Gastrocnemius medialis (tissue), 4 donors: ENCODE data around the gene LRRC43. TPM values are rescaled to one million over a fixed set of nuclear protein-coding genes. Genes with fewer than 3 reads are reported as not detected.

Source experiments
- ATAC-seq, 2 donors: fragments of 150-250 bp; one replicate each; pipeline ENCODE4 v1.9.1; 2016
- DNase-seq, 2 donors: peaks; one replicate each; pipeline ENCODE4 v3.0.0-alpha.2; 2019
- H3K27ac ChIP-seq, 4 donors: fragments of 200-600 bp; sonication (generic); 1 replicate in 1 of 4; 2 replicates in 3 of 4; pipeline ENCODE4 v1.5.1; 2016 to 2018; ENCODE audit warnings: mild to moderate bottlenecking in 2 of 4, moderate library complexity in 1 of 4
- H3K27me3 ChIP-seq, 3 donors: fragments of 200-600 bp; sonication (generic) in 2 of 3; 1 replicate in 1 of 3; 2 replicates in 2 of 3; pipeline versions ENCODE4 v1.5.1 to v1.6.0; 2016 to 2019; ENCODE audit warnings: mild to moderate bottlenecking in 1 of 3, moderate library complexity in 1 of 3
- H3K36me3 ChIP-seq, 2 donors: fragments of 200-600 bp; sonication (generic) in 1 of 2; one replicate each; pipeline ENCODE4 v1.5.1; 2017 to 2018
- H3K4me1 ChIP-seq, 2 donors: fragments of 200-600 bp; sonication (generic) in 1 of 2; one replicate each; pipeline ENCODE4 v1.5.1; 2016 to 2017; ENCODE audit warnings: mild to moderate bottlenecking in 2 of 2
- H3K4me3 ChIP-seq, 4 donors: fragments of 200-600 bp; sonication (generic) in 3 of 4; 1 replicate in 1 of 4; 2 replicates in 3 of 4; pipeline ENCODE4 v1.5.1; 2016 to 2019; ENCODE audit warnings: mild to moderate bottlenecking in 2 of 4
- H3K9me3 ChIP-seq, 3 donors: fragments of 200-600 bp; sonication (generic) in 2 of 3; 1 replicate in 1 of 3; 2 replicates in 2 of 3; pipeline ENCODE4 v1.5.1; 2016 to 2019
- POLR2A ChIP-seq, 2 donors: fragments of 450-650 bp; IDR thresholded peaks; one replicate each; pipeline ENCODE4 v1.6.1; 2017; ENCODE audit warnings: antibody characterized with exemption in 2 of 2, mild to moderate bottlenecking in 2 of 2, moderate library complexity in 2 of 2
- in situ Hi-C, 4 donors: fragments of 200-750 bp; cut with MboI; loops; one replicate each; pipeline versions ENCODE4 v1.15.0 to v1.8.0; 2017; ENCODE audit warnings: low sequenced_read_pairs in 4 of 4
- intact Hi-C: fragments of 100-400 bp; cut with DNase I; formaldehyde crosslinking; loops from one replicate; pipeline ENCODE4 v1.15.1; 2023; ENCODE audit warnings: low total_unique reads
- total RNA-seq, 4 donors: library from RNA; depleted of rRNA; stranded (reverse); fragments of >200 nt; gene quantifications; one replicate each; pipeline versions ENCODE4 v1.1.0 to v1.2.3, GENCODE V29; 2016
- TF ChIP-seq, protein P1 (sequence below), 5 experiments: fragments of 450-650 bp in 3 of 5; fragments of 200-600 bp in 2 of 5; sonication (generic) in 2 of 5; IDR thresholded peaks in 4 of 5; conservative IDR thresholded peaks in 1 of 5; 1 replicate in 4 of 5; 2 replicates in 1 of 5; pipeline ENCODE4 v1.5.1; 2016 to 2019; ENCODE audit warnings: antibody characterized with exemption in 5 of 5, mild to moderate bottlenecking in 3 of 5, moderate library complexity in 3 of 5

The LRRC43 gene
- total RNA-seq, 4 donors from 2014 or later: not detected

DNA sequence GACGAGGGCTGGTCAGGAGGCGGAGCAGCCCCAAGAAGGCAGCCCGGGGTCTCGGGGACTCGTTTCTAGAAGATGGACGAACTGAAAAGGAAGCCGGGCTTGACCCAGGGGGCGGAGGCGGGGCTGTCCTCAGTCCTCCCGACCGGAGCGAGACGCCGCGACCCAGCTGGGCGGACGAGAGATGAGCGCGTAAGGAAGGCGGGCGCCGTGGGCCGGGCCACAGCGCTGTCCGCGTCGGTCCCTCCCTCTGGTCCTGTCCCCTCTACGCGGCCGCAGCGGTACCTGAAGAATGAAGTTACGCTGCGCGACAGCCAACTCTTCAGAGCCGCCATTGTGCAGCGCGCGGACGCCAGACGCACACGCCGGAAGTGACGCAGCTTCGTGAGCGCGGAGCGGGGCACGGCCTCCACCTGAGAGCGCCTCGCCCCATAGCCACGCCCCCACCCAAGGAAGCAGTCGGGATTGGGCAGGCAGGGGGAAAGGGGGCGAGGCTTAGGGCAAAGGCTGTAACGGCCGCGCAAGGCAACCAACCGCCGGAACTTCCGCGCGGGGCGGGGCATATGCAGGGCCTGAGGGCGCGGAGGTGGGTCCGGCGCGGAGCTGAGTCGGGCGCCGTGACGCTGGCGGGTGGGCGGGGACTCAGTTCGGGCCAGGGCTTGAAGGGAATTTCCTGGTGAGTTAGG, 42.9 kb downstream of the LRRC43 start, which contains the start of gene DIABLO:
Gene DIABLO, minus strand, starts transcription at position 370 of the 683 bp plus-strand sequence. Its CDS starts 38 bp downstream, at position 332.
- in situ Hi-C loops: no loop called here
- no peaks in the 10 kb centered on the region for H3K9me3 ChIP-seq
- intact Hi-C loops: loop anchor here (2.0 to 10.0 kb wide), 3 partner anchors 41 to 529 kb away; partner anchors contain the start of genes DENR, VPS33A and ZCCHC8

DNA sequence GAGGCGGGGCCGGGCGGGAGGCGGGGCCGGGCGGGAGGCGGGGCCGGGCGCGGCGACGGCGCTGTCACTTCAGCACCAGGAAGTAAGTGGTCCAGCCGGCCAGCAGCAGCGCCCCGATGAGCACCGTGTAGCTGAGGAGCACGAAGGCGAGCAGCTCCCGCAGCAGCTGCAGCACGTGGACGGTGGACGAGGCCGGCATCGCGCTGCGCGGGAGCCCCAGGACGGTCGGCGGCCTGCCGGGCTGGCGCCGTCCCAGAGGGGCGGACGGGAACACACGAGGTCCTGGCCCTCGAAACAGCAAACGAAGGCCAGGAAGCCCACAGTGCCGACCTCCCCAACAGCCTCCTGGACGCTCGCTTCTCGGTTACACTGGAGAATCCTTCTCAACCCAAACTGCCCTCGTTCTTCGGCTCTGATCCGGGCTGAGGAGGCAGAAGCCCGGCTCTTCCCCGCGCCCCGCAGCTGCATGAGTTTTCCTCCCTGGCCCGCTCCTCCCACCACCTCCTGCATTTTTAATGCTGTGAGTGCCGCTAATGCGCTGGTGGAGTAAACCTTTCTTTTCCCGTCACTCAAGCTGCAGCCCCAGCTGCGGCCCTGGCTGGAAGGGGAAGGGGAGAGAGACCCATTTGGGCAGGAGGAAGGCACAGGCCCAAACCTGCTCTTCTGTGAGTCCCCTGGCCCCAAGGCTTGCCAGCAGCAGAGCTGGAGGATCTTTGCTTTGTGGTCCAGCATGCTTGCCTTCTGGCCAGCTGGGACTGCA, 43.6 kb downstream of the LRRC43 start:
- Histone ChIP-seq H3K27me3 (no peaks in the 10 kb centered on the region), H3K27ac (peak overlapping the region; percentile 35 to 67 (median 66)), H3K4me3 (peak overlapping the region; percentile 48 to 71 (median 60)), H3K4me1 (peaks cover 19 to 21% of the 10 kb centered on the region in 2 donors), H3K36me3 (peaks cover 0 to 35% of the 10 kb centered on the region in 2 donors), H3K9me3 (no peaks in the 10 kb centered on the region)
- no peak for DNase-seq
- in situ Hi-C loops (no loop called here), intact Hi-C loops (loop anchor here (5.0 to 10.0 kb wide), 2 partner anchors 41 to 528 kb away; partner anchors contain the start of genes DENR and VPS33A)
- ATAC-seq: no peak
- TF ChIP-seq, protein P1, sequence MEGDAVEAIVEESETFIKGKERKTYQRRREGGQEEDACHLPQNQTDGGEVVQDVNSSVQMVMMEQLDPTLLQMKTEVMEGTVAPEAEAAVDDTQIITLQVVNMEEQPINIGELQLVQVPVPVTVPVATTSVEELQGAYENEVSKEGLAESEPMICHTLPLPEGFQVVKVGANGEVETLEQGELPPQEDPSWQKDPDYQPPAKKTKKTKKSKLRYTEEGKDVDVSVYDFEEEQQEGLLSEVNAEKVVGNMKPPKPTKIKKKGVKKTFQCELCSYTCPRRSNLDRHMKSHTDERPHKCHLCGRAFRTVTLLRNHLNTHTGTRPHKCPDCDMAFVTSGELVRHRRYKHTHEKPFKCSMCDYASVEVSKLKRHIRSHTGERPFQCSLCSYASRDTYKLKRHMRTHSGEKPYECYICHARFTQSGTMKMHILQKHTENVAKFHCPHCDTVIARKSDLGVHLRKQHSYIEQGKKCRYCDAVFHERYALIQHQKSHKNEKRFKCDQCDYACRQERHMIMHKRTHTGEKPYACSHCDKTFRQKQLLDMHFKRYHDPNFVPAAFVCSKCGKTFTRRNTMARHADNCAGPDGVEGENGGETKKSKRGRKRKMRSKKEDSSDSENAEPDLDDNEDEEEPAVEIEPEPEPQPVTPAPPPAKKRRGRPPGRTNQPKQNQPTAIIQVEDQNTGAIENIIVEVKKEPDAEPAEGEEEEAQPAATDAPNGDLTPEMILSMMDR (IDR thresholded peaks at IDR 0.05 in 4 of 5, conservative IDR thresholded peaks at IDR 0.05 in 1 of 5): no peak
- no peak for TF ChIP-seq POLR2A (IDR thresholded peaks at IDR 0.05)

More for the DNA sequence above, 42.9 kb downstream of the LRRC43 start, which contains the start of gene DIABLO:
- Histone ChIP-seq H3K27me3 (no peaks in the 10 kb centered on the region), H3K4me3 (peak within 1 kb of the TSS; percentile 87 to 98 (median 94)), H3K4me1 (peaks cover 19 to 21% of the 10 kb centered on the region in 2 donors), H3K27ac (peak within 1 kb of the TSS; percentile 92 to 98 (median 96)), H3K36me3 (peaks cover 0 to 35% of the 10 kb centered on the region in 2 donors)
- ATAC-seq (peak; percentile 92 to 97), DNase-seq (peak; percentile 99 to 100)
- TF ChIP-seq POLR2A (IDR thresholded peaks at IDR 0.05): peak; percentile 90 to 98
- TF ChIP-seq, protein P1 (IDR thresholded peaks at IDR 0.05 in 4 of 5, conservative IDR thresholded peaks at IDR 0.05 in 1 of 5): no peak

DNA sequence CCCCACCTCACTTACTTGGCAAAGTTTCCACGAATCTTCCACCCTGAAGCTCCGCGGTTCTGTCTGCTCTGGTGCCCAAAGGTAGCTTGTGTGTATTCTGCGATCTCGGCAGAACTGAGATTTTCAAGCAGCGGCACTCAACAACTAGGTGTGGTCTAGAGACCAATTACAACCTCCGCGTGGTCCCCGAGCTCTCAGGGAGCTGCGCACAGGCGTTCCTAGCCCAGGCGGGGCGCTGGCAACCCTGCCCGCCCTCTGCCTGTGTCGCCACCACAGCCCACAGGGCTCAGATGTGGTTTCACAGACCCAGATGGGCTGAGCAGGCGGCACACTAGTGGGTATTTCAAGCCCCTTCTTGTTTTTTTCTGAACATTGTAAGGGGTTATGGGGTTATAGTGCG, 44.4 kb downstream of the LRRC43 start:
- Histone ChIP-seq H3K9me3 (no peaks in the 10 kb centered on the region), H3K4me1 (peaks cover 19 to 21% of the 10 kb centered on the region in 2 donors), H3K4me3 (no peak overlapping the region), H3K27ac (no peak overlapping the region), H3K36me3 (peaks cover 0 to 36% of the 10 kb centered on the region in 2 donors), H3K27me3 (no peaks in the 10 kb centered on the region)
- TF ChIP-seq POLR2A (IDR thresholded peaks at IDR 0.05): no peak
- TF ChIP-seq, protein P1 (IDR thresholded peaks at IDR 0.05 in 4 of 5, conservative IDR thresholded peaks at IDR 0.05 in 1 of 5): no peak
- no peak for ATAC-seq
- no peak for DNase-seq
- intact Hi-C loops (loop anchor here (5.0 to 10.0 kb wide), 2 partner anchors 40 to 527 kb away; partner anchors contain the start of genes DENR and VPS33A), in situ Hi-C loops (no loop called here)

DNA sequence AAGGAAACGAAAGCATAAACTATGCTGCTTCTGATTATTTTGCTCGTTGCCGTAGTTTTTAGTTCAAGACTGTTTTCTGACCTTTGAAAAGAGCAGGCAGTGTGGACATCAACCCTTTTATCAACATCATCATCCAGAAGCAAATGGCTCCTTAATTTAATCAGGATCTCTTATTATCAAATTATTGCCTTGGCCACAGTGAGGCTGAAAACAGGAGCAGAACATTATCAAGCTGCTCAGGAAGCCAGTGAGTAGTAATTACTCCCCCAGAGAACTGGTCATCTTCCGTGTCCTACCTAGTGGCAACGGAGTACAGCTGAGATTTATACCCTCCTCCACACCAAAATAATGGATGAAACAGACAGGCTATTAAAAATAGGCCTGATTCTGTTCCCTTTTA, 45.2 kb downstream of the LRRC43 start:
- Histone ChIP-seq H3K27ac (no peak overlapping the region), H3K4me3 (no peak overlapping the region), H3K27me3 (no peaks in the 10 kb centered on the region), H3K4me1 (peaks cover 19 to 21% of the 10 kb centered on the region in 2 donors), H3K9me3 (no peaks in the 10 kb centered on the region), H3K36me3 (peaks cover 0 to 37% of the 10 kb centered on the region in 2 donors)
- DNase-seq: no peak
- in situ Hi-C loops (no loop called here), intact Hi-C loops (loop anchor here (5.0 to 10.0 kb wide), 2 partner anchors 39 to 527 kb away; partner anchors contain the start of genes DENR and VPS33A)
- no peak for TF ChIP-seq POLR2A (IDR thresholded peaks at IDR 0.05)
- TF ChIP-seq, protein P1 (IDR thresholded peaks at IDR 0.05 in 4 of 5, conservative IDR thresholded peaks at IDR 0.05 in 1 of 5): no peak
- no peak for ATAC-seq
